Kidney epithelial cell (primary cell): ENCODE results near the gene ZNF823. TPM values are rescaled to one million over a fixed set of nuclear protein-coding genes. Genes with fewer than 3 reads are reported as not detected.

Source experiments
- DNase-seq: peaks from one replicate; pipeline ENCODE4 v3.0.0-alpha.2; 2010; ENCODE audit warnings: low read depth
- H3K27me3 ChIP-seq: 2 replicates; pipeline ENCODE4 v1.6.0; 2011; ENCODE audit warnings: low read length; ENCODE audit not compliant: control insufficient read depth, insufficient read depth
- H3K36me3 ChIP-seq: 2 replicates; pipeline ENCODE4 v1.5.1; 2011; ENCODE audit warnings: low read length; ENCODE audit not compliant: control insufficient read depth, insufficient read depth
- H3K4me3 ChIP-seq: 2 replicates; pipeline ENCODE4 v1.5.1; 2011; ENCODE audit warnings: low read depth, mild to moderate bottlenecking, control low read depth, low read length
- CTCF ChIP-seq: IDR thresholded peaks from 2 replicates; pipeline ENCODE4 v1.5.1; 2011; ENCODE audit warnings: mild to moderate bottlenecking, moderate library complexity, low read length, control low read depth, inconsistent platforms; ENCODE audit not compliant: insufficient read depth, poor library complexity, severe bottlenecking
- total RNA-seq: library from RNA; depleted of rRNA; stranded (reverse); fragments of >200 nt; gene quantifications from 2 replicates; pipeline ENCODE4 v1.2.3, GENCODE V29; 2015

Gene ZNF823
- total RNA-seq, 1 donor from 2014 or later = 6.0 TPM

- no peaks in the 10 kb centered on the region for H3K27me3 ChIP-seq
- H3K4me3 ChIP-seq = no peak overlapping the region
- no peak for DNase-seq
- no peaks in the 10 kb centered on the region for H3K36me3 ChIP-seq
- no peak for TF ChIP-seq CTCF
Observed at GRCh38 chr19:11729586-11729985, 9.2 kb downstream of the ZNF823 start.

DNA sequence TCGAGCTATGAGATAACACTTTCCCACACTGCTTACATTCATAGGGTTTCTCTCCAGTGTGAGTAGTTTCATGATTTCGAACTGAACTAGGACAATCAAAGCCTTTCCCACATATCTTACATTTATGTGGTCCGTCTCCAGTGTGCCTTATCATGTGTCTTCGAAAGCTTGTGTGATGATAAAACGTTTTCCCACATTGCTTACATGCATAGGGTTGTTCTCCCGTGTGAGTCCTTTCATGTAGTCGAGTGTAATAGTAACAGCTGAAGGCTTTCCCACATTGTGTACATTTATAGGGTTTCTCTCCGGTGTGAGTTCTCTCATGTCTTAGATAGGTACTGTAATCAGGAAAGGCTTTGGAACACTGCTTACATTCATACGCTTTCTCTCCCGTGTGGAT is 16.3 kb downstream of the ZNF823 start:
- H3K4me3 ChIP-seq = no peak overlapping the region
- peaks cover 5% of the 10 kb centered on the region for H3K36me3 ChIP-seq
- DNase-seq = no peak
- H3K27me3 ChIP-seq = no peaks in the 10 kb centered on the region
- no peak for TF ChIP-seq CTCF

GRCh38 chr19:11721681-11722080 is 17.1 kb downstream of the ZNF823 start:
- H3K4me3 ChIP-seq = no peak overlapping the region
- no peak for TF ChIP-seq CTCF
- DNase-seq = no peak
- H3K27me3 ChIP-seq = no peaks in the 10 kb centered on the region
- peaks cover 5% of the 10 kb centered on the region for H3K36me3 ChIP-seq

- TF ChIP-seq CTCF = no peak
- no peaks in the 10 kb centered on the region for H3K36me3 ChIP-seq
- H3K27me3 ChIP-seq = no peaks in the 10 kb centered on the region
- no peak overlapping the region for H3K4me3 ChIP-seq
- no peak for DNase-seq
Observed at GRCh38 chr19:11710313-11710712, 28.4 kb downstream of the ZNF823 start.

GRCh38 chr19:11708457-11708856 is 30.3 kb downstream of the ZNF823 start:
- H3K27me3 ChIP-seq = no peaks in the 10 kb centered on the region
- H3K4me3 ChIP-seq = no peak overlapping the region
- DNase-seq = no peak
- no peak for TF ChIP-seq CTCF
- H3K36me3 ChIP-seq = no peaks in the 10 kb centered on the region

DNA sequence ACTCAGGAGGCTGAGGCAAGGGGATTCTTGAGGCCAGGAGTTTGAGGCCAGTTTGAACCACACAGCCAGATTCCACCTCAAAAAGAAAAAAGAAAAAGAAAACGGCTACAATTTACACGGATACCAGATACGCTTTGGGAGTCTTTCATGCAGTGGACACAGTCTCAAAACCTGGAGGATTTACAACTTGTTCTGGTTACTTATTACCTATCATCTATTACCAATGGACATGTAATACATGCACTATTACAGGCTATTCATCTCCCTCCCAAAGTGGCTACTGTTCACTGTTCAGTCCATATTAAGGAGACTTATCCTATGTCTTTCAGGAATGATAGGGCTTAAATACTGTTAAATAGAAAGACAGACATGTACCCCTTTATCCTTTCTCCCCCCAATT is 33.3 kb downstream of the ZNF823 start:
- no peak for TF ChIP-seq CTCF
- no peak overlapping the region for H3K4me3 ChIP-seq
- no peak for DNase-seq
- H3K36me3 ChIP-seq = no peaks in the 10 kb centered on the region
- no peaks in the 10 kb centered on the region for H3K27me3 ChIP-seq
